Activated CD4-positive, alpha-beta T cell treated with anti-CD3 and anti-CD28 coated beads for 24 hours (primary cell): Measurements from ENCODE around the gene GRID1.

ENCODE experiments used
- DNase-seq, 2 donors: peaks; one replicate each; pipeline ENCODE4 v3.0.0-alpha.2; 2020; ENCODE audit warnings: low read depth in 2 of 2

Gene GRID1

DNA sequence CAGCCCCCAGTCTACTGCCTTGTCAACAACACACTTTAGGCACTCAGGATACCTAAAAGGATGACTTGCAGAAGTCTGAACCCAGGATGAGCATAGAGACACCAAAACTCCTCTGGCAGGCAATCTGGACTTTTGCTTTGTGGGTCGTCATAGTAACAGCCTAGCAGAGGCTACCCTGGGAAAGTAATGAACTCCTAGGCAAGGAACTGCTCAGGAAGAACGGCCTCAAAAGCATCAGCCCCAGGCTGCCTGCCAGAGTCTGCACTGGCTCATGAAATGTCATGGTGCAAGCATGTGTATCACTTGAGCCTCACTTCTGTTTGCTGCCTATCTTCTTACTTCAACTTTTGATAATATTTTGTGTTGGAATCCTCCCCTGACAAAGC lies 715.1 kb downstream of the GRID1 start:
- no peak for DNase-seq

DNA sequence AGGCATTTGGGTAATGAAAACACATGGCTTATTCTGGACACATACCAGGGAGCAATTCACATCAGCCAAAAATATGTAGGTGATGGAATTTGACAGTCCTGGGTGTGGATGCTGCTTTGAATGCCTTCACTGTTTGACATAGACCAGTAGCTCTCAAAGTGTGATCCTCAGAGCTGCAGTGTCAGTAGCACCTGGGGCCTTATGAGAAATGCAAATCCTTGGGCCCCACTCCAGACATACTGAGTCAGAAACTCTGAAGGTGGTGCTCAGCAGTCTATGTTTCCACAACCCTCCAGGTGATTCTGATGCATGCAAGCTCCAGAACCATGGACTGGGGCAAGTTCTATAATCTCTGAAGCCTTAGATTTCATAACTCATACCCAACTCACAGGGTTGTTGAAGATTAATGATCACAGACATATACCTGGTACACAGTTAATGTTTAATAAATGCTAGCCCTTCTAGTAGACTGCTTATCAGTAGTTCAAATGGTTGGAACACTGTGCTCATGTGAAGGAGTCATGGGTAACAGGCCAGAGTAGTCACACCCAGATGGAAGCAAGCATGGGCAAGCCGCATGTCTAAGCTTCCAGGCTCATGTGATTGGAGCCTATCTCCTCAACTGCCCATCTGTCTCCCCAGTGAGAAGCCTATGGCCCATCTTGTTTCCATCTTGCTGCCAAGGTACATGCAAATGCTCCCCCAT lies 715.7 kb downstream of the GRID1 start:
- DNase-seq = no peak

DNA sequence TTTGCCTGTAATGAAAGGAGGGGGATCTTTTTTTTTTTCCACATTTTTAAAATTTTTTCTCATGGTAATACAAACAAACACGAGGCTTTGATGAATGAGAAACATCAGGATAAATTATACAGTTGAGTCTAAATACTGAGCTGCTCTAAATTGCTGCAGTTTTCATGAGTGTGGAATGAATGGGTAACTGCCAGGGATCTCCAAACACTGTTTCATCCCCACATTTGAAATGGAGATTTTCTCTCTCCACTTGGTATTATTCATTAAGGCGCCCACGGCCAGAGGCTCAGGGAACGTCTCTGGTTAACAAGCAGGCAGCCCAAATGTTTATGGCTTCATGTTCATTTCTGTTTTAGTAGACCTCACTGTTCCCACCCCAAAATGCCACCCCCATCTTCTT lies 717.1 kb downstream of the GRID1 start:
- no peak for DNase-seq

DNA sequence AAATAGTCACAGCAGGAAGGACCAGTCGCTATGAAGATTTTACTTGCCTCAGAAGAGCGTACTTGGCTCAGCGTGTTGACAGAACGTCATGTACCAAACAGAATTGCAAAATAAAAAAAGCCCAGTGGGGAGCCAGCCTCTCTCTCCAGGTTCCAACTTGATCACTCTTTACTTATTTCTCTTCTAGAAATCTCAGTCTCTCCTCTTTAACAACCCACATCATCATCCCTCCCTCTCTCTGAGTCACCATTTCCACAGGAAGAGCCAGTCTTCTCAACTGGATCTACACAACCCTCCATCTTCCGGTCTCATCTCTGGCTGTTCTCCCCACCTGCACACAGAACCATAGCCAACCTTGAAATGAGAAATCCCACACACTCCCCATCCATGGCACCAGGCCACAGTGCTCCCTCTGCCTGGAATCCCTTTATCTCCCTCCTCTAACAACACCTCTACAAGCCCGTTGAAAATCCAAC lies 718.3 kb downstream of the GRID1 start:
- DNase-seq = no peak

DNA sequence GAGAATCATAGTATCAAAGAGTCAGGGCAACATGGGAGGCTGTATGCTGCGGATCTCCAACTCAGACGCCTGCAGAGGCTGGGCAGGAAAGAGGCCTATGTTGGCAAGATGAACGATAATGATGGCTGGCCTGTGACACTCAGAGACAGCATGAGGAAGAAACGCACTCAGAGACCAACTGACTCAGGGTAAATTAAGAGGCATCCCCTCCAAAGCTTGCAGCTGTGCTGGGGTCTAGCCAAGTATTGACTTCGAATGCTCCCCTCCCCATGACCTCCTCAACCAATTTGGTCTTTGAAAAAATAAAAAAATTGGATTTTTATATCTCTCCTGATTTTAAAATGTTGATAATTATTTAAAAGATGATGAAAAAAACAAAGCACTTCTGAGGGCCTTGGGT lies 718.9 kb downstream of the GRID1 start:
- no peak for DNase-seq

DNA sequence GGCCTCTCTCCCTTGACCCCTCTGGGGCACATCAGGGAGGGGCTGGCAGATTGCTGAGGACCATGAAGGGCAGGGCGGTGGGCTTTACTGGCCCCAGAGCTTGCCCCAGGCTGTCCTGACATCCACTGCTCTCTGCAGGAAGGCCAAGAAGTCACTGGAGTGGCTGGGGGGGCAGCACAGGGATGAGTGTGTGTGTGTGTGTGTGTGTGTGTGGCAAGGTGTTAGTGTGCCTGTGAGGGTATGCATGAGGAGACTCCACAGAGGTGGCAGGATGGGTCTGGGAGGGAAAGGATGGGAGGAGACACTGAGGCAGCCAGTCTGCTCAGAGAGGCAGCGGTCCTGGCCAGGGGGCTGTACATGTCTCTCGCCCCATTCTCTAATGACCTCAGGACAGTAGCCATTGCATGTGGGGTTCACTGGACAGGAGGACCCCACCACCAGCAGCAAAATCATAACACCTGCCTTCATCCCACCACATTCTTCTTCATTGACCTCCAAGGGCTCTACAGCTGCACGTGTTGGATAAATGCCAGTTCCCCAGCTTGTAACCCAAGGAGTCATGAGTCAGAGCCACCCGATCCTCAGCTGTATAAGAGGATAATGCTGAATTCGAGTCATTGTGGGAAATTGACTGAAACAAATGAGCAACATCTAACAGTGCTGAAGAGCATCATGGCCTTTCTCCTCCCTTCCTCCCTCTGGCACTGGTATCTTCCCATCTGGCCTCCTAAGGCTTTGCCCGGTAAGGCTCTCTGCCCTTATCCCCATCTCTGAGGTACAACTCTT lies 720.5 kb downstream of the GRID1 start:
- DNase-seq = no peak

DNA sequence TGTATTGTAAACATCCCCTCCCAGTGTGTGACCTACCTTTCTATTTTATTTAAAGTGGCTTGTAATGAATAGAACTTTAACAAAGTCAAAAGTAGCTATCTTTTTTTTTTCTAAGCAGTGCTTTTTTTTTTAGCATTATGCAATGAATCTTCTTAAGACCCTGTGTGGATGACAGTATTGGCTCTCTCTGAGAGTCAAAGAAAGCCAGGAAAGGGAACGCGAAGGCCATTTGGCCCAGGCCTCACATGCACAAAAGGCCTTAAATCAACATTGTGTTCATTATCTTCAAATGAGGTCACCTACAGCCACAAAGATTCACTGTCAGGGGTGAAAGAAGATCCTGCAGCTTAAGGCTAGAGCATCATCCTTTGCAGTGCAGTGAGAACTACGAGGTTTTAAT lies 721.5 kb downstream of the GRID1 start:
- DNase-seq = no peak

DNA sequence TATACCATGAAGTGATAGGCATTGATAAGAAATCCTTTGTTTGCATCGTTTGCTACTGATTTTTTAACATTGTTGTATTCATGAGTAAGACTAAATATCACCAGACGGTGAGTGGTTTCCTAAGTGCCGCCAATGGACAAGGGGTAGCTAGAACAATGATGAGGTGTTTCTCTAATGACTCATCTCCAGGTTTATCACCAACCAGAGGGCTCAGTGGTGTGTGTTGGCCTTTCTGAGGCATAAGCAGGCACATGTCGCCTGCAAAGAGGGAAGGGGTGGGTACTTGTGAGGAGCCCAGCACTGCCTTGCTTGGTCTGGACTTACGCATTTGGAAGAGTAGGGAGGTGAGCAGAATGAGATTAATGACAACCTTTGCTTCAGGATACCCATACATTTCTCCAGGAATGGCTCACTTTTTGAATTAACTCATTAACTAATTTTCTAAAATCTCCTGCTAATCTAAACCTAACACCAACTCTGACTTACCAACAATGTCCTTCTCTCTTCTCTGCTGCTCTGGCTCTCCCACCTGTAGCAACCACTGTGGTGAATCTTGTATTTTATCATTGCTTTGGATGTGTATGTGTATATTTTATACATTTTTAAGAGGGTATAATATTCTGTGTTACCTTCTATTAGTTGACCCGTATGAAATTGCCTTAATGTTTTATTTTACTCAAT lies 722.6 kb downstream of the GRID1 start:
- no peak for DNase-seq

DNA sequence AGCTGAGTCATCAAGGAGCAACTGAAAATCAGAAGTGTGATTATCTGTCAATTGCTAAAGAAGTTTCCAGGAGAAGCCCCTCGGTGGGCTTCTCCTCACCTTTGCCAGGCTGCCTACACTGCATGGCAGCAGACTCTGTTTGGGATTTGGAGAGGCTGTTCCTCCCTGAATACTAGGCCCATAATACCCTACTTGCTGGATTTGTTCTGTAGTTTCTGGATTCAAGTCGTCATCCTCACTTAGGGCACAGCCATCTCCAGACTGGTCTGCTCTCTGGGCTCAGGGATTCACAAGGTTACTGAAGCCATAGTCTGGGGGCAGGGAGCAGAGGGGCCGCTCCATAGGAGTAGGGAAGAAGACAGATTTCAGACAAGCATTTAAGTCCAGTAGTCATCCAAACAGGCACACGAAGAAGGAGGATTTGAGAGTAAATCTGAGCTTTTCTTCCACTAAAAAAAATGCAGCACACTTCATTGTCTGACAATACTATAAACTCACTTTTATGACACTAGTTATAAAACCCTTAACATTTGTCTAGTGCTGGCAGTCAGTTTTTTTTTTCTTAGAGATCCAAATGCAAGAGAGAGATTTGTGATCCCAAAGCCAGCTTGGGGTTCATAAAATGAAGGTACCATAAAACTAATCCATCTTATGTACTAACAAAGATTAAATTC lies 723.3 kb downstream of the GRID1 start:
- DNase-seq = no peak

DNA sequence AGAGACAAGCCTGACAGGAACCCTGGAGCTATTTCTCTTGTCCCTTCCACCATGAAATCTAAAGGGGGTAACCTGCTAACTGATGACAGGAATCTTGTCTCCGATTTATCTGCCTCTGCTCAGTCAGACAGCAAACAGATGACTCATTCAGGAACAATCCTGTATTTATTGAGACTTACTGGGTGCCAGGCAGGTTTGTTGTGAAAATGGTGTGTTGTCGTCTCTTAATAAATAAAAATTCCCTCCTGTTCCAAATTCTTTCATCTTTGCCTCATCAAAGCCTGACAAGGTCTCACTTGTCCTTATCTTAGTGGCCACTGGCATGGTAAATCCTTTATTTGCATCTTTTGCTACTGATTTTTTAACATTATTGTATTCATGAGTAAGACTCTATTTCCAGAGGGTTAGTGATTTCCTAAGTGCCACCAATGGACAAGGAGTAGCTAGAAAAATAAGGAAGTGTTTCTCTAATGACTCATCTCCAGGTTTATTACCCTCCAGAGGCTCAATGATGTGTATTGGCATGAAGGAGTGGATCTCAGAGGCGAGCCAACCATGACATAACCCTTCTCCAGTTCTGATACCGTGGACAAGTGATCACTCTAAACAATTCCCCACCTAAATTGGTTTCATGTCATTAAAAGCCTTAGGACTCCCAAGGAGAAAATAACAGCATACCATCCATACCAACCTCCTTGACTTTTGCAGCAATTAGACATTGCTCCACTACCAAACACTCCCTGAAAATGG lies 724.0 kb downstream of the GRID1 start:
- DNase-seq = no peak

DNA sequence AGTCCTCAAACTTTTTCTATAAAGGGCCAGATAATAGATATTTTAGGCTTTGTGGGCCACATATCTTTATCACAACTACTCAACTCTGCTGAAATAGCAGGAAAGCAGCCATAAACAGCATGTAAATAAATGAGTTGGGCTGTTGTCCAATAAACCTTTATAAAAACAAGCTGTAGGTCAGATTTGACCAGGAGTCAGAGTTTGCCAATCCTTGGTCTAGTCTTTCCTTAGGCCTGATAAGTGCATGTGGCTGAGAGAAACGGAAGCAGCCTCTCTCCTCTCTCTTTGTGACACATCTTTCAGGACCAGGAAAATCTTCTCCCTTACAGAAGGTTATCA lies 724.5 kb downstream of the GRID1 start:
- DNase-seq = no peak

DNA sequence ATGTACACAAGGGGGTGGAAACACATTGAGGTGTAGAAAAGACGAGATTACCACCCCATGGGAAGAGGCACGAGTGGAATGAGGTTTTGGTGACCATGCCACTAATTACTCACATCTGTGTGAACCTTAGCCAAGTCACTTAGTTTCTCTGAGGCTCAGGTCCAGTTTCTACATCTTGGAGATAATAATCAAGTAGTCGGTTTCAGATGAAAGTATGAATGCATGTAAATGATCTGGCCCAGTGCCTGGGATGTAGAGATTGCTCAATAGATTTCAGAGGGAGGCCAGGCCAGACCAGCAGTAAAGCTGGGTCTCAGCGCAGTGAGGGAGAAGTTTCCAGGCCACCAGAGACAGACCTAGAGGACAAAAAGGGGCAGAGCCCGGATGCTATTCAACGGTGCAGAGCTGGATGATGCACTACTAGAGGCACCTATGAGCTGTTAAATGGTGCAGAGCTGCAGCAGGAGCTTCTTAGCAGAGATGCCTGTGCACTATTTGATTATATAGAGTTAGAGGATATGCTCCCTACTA lies 725.1 kb downstream of the GRID1 start:
- no peak for DNase-seq

DNA sequence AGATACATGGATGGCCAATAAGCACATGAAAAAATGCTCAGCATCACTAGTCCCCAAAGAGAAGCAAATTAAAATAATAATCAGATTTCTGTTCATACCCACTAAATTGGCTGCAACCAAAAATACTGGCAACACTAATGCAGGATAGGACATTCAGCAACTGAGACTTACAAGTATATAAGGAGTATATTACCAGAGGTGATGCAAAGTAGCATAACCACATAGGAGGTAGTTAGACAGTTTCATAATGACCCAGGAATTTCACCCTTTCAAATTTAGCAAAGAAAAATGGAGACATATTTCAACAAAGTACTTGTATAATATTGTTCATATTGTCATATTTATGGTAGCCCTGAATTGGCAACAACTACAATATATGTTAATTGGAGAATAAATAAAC lies 727.8 kb downstream of the GRID1 start:
- DNase-seq = no peak

DNA sequence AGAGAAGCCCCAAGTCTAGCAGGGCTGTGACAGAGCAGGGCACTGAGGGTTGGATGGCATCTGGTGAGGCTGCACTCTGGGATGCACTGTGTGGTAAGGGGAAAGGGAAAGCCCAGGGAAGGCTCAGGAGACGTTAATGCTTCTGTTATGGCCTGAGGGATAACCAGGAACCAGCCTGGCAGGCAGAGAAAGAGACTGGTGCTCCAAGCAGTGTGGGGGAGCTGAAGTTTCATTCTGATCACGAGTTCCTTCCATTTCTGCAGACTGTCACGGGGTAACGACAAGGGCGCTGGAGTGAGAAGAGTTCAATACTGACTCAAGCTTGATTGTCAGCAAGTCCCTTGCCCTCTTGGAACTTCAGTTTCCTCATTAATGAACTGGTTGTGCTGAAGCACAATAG lies 730.9 kb downstream of the GRID1 start:
- no peak for DNase-seq

DNA sequence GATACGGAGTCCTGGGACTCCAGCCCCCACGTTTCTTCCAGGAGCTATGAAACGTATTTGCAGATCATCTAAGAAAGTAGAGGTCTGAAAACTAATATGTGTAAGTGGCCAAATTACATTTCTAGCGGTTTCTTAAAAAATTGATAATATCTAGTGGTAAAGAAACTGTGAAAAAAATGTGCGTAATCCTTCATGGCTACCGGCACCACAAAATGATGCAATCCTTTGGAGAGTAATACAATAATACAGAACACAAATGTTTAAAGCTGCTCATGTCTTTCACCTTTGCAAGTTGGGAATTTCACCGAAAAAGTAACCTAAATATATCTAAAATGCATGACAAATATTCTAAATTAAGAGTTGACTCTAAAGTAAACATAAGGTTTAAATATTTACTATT lies 742.1 kb downstream of the GRID1 start:
- DNase-seq = no peak

DNA sequence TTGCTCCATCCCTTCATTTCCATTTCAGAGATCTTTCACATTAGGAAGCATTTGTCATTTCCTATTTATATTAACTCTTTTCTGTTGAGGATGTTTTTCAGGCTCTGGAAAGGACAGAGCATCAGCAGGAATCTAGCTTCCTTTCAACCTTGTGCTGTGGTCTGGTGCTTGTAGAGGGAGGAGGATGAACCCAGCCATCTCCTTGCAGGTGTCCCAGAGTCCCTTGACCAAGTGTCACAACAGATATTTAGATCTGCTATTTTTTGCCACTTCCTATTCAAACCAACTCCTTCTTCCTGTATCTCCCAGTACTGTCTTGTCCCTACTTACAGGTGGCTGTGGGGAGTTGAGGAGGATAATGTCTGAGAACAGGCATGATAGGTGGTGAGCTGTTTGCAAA lies 742.8 kb downstream of the GRID1 start:
- DNase-seq = no peak

DNA sequence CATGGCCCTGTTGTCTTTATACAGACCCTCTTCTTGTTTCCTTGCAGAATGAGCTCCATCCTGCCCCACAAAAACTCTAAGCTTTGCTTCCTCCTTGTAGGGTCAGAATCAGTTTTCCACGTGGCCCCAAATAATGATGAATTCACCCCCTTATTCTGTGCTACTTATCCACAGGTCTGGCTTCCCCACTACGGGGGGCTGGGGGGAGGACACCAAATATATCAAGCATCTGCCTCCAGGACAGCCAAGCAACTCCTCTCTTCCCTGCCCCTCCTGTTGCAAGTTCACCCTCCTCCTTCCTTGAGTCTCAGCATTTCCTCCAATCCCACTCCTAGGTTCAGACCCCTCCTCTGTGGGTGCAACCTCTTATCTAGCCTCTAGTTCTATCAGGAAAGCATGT lies 743.3 kb downstream of the GRID1 start:
- no peak for DNase-seq

DNA sequence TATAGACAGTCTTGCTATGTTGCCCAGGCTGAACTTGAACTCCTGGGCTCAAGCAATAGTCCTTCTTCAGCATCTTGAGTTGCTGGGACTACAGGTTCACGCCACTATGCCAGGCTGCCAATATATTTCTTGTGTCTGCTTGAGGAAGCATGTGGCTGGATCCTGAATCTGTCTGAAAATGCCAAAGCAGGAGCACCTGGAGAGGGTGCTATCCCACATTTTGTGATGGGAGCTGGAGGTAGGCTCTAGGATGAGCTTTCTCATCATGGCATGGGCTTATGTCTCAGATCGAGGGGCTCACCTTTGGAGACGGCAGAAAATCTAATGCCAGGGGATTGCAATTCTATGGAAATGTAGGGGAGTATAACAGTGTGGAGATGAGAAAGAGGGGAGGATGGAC lies 744.2 kb downstream of the GRID1 start:
- no peak for DNase-seq

DNA sequence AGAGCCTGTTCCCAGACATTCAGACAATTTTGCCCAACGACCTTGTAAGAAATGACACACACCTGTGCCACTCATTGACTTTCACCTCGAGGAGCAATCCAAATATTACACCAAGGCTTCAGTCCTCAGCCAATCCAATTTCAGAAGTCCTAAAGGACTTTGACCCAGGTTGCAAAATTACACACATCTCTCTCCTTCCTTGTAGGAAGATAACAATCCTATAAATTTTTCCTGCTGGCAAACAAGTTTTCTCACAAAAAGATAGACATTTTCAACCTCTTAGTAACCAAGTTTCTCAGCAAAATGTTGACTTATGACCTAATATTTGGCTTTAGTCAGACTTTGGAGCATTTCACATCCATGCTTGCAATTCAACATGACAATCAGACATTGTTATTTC lies 745.0 kb downstream of the GRID1 start:
- no peak for DNase-seq

DNA sequence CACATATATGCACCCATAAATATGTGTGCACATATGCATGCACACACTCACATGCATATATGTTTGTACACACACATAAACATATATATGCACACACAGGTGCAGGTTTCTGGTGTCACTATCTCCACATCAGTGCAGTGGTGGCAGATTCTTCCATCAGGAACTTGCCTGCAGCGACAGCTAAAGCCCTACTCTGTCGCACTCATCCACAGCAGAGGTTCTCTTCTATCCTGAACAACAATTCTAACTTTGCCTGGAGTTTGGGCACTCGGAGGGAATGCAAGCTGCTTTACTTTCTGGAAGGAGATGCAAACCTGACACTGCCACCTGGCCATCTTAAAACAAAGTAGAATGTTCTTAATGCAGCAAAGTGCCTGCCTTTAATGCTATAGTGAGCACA lies 745.8 kb downstream of the GRID1 start:
- DNase-seq = no peak

DNA sequence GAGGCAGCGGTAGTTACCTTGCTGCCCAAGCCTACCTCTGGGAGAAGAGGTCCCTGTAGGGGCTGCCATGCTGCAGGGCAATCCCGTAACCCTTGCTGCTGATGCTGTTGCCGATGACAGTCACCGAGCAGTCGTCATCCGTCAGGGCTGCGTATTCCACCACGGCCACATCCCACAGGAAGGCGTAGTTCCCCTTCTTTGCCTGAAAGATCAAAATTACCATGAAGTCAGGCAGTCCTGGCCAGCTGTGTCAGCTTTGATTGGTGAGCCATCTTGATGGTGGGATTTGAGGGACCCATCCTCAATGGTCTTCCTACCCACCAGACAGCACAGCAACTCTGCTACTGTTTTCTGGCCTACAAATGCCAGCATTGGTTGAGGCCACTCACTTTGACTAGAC lies 746.8 kb downstream of the GRID1 start:
- no peak for DNase-seq

DNA sequence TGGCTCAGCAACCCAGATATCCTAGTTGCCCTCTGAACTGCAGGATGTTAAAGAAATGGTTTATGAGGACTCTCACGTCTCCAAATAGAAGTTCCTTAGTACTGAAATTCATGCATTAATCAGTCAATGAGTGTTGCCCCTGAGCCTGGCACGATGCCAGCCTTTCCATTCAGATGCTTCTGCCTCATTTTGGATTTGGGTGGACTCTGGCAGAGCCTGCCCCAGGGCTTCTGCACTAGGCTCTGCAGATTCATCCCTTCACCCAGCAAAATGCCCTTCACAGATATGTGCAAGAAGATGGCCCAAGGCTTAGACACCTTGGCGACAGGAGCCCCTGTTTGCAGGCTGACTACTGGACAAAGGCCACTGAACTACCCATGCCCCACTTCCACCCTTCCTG lies 747.8 kb downstream of the GRID1 start:
- no peak for DNase-seq
